ENCODE measurements around the gene DYNLT2B. TPM values are rescaled to one million over a fixed set of nuclear protein-coding genes. Genes with fewer than 3 reads are reported as not detected.
"Not testable (repeated sequence)": the region's sequence is repeated elsewhere in the genome, so short reads cannot be mapped to it uniquely, and the experiment has no call there.

The DYNLT2B gene
- total and polyA plus RNA-seq, 12 donors, result 2.1 to 8.1 (median 4.2) TPM

- no peak overlapping the region for H3K27ac ChIP-seq
- TF ChIP-seq, protein P1, sequence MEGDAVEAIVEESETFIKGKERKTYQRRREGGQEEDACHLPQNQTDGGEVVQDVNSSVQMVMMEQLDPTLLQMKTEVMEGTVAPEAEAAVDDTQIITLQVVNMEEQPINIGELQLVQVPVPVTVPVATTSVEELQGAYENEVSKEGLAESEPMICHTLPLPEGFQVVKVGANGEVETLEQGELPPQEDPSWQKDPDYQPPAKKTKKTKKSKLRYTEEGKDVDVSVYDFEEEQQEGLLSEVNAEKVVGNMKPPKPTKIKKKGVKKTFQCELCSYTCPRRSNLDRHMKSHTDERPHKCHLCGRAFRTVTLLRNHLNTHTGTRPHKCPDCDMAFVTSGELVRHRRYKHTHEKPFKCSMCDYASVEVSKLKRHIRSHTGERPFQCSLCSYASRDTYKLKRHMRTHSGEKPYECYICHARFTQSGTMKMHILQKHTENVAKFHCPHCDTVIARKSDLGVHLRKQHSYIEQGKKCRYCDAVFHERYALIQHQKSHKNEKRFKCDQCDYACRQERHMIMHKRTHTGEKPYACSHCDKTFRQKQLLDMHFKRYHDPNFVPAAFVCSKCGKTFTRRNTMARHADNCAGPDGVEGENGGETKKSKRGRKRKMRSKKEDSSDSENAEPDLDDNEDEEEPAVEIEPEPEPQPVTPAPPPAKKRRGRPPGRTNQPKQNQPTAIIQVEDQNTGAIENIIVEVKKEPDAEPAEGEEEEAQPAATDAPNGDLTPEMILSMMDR (IDR thresholded peaks at IDR 0.05), result no peak
- intact Hi-C loops (cut with DNase I), result loop anchor here in 6 of 10 donors (5.0 to 10.0 kb wide), 3 partner anchors 263 to 270 kb away; partner anchors contain the start of gene SMCO1 (in 4 of the 6)
- H3K4me3 ChIP-seq, result no peak overlapping the region
- WGBS, 2 donors, result 98% methylated on average over 16 of the region's 16 CpGs
- peaks cover 0 to 4% (median 0%) of the 10 kb centered on the region in 9 donors for H3K4me1 ChIP-seq
- H3K36me3 ChIP-seq, result peaks cover 0 to 74% (median 29%) of the 10 kb centered on the region in 9 donors
- no peaks in the 10 kb centered on the region for H3K9me3 ChIP-seq
- no peaks in the 10 kb centered on the region for H3K27me3 ChIP-seq
- DNase-seq (no peak), ATAC-seq (peak in 2 of 8 donors; percentile 14 to 66)
Measured at GRCh38 chr3:196251918-196252317, 66.1 kb downstream of the DYNLT2B start.

GRCh38 chr3:196246612-196247308, 71.3 kb downstream of the DYNLT2B start:
- H3K36me3 ChIP-seq, result peaks cover 0 to 63% (median 32%) of the 10 kb centered on the region in 9 donors

DNA sequence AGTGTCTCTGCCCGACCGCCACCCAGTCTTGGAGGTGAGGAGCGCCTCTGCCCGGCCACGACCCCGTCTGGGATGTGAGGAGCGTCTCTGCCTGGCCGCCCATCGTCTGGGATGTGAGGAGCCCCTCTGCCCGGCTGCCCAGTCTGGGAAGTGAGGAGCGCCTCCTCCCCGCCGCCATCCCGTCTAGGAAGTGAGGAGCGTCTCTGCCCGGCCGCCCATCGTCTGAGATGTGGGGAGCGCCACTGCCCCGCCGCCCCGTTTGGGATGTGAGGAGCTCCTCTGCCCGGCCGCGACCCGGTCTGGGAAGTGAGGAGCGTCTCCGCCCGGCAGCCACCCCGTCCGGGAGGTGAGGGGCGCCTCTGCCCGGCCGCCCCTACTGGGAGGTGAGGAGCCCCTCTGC, 73.9 kb downstream of the DYNLT2B start:
- intact Hi-C loops (cut with DNase I), result loop anchor here in 1 of 10 donors (10.0 kb wide), 1 partner anchor 281 kb away; no protein-coding TSS in a partner anchor
- H3K27me3 ChIP-seq, ATAC-seq, H3K4me1 ChIP-seq, H3K4me3 ChIP-seq, H3K9me3 ChIP-seq, DNase-seq, H3K27ac ChIP-seq: not testable (repeated sequence)
- 97 to 98% methylated on average over 31 to 34 of the region's 34 CpGs for WGBS, 2 donors
- peaks cover 0 to 86% (median 51%) of the 10 kb centered on the region in 9 donors for H3K36me3 ChIP-seq

More at GRCh38 chr3:196246612-196247308, 71.3 kb downstream of the DYNLT2B start:
- ATAC-seq (no peak), DNase-seq (no peak)
- intact Hi-C loops (cut with DNase I), result loop anchor here in 1 of 10 donors (10.0 kb wide), 1 partner anchor 278 kb away; no protein-coding TSS in a partner anchor
- H3K4me3 ChIP-seq, result no peak overlapping the region
- no peaks in the 10 kb centered on the region for H3K9me3 ChIP-seq
- peak overlapping the region in 1 of 10 donors; percentile 10 for H3K27ac ChIP-seq
- peaks cover 0 to 3% (median 0%) of the 10 kb centered on the region in 9 donors for H3K4me1 ChIP-seq
- TF ChIP-seq, protein P1 (IDR thresholded peaks at IDR 0.05), result no peak
- no peaks in the 10 kb centered on the region for H3K27me3 ChIP-seq
- 89 to 94% methylated on average over 12 to 13 of the region's 13 CpGs for WGBS, 2 donors

GRCh38 chr3:196241704-196242103, 76.3 kb downstream of the DYNLT2B start:
- 85 to 90% methylated on average over 8 of the region's 8 CpGs for WGBS, 2 donors
- Histone ChIP-seq H3K27ac (no peak overlapping the region), H3K4me3 (no peak overlapping the region), H3K36me3 (peaks cover 0 to 86% (median 66%) of the 10 kb centered on the region in 9 donors), H3K4me1 (peaks cover 0 to 3% (median 0%) of the 10 kb centered on the region in 9 donors), H3K27me3 (no peaks in the 10 kb centered on the region), H3K9me3 (no peaks in the 10 kb centered on the region)
- TF ChIP-seq, protein P1 (IDR thresholded peaks at IDR 0.05), result no peak
- intact Hi-C loops (cut with DNase I), result loop anchor here in 1 of 10 donors (10.0 kb wide), 1 partner anchor 283 kb away; no protein-coding TSS in a partner anchor
- DNase-seq, result no peak
- ATAC-seq, result no peak

Other genes with a start within 250 kb of the DYNLT2B start
- 100 to 1,000 TPM in 5 of 10 donors, 10 to 100 TPM in 5; 58.8 to 300 (median 104) TPM for gene TFRC, start 236.2 kb downstream of the DYNLT2B start, total RNA-seq
- gene TFRC, start 236.2 kb downstream of the DYNLT2B start, polyA plus RNA-seq, result 10 to 100 TPM; 25.7 to 40.5 TPM
- gene ZDHHC19, start 106.8 kb downstream of the DYNLT2B start, total RNA-seq, result 1 to 10 TPM in 1 of 10 donors, under 1 TPM in 1, not detected in 8; 0.77 to 1.3 TPM
- gene ZDHHC19, start 106.8 kb downstream of the DYNLT2B start, polyA plus RNA-seq, result under 1 TPM in 1 of 2 donors, not detected in 1; 0.19 TPM
- gene SLC51A, start 101.7 kb downstream of the DYNLT2B start, total RNA-seq, result under 1 TPM in 3 of 10 donors, not detected in 7; 0.29 to 0.53 (median 0.52) TPM
- 1 to 10 TPM in 1 of 2 donors, under 1 TPM in 1; 0.23 to 1.0 TPM for gene SLC51A, start 101.7 kb downstream of the DYNLT2B start, polyA plus RNA-seq
- gene PCYT1A, start 30.5 kb downstream of the DYNLT2B start, total RNA-seq, result 100 to 1,000 TPM in 8 of 10 donors, 10 to 100 TPM in 2; 93.8 to 121 (median 106) TPM
- 10 to 100 TPM; 21.0 to 34.7 TPM for gene PCYT1A, start 30.5 kb downstream of the DYNLT2B start, polyA plus RNA-seq
- gene TM4SF19, start 20.1 kb upstream of the DYNLT2B start, total RNA-seq, result 1 to 10 TPM in 1 of 10 donors, not detected in 9; 1.9 TPM
- under 1 TPM in 1 of 2 donors, not detected in 1; 0.10 TPM for gene TM4SF19, start 20.1 kb upstream of the DYNLT2B start, polyA plus RNA-seq
- gene UBXN7, start 114.2 kb upstream of the DYNLT2B start, total RNA-seq, result 10 to 100 TPM; 25.2 to 41.7 (median 32.5) TPM
- gene UBXN7, start 114.2 kb upstream of the DYNLT2B start, polyA plus RNA-seq, result 10 to 100 TPM in 1 of 2 donors, 1 to 10 TPM in 1; 2.0 to 14.5 TPM
- 10 to 100 TPM; 16.0 to 32.8 (median 21.1) TPM for gene RNF168, start 185.5 kb upstream of the DYNLT2B start, total RNA-seq
- 10 to 100 TPM in 1 of 2 donors, 1 to 10 TPM in 1; 6.4 to 11.4 TPM for gene RNF168, start 185.5 kb upstream of the DYNLT2B start, polyA plus RNA-seq
- gene SMCO1, start 197.1 kb upstream of the DYNLT2B start, total RNA-seq, result 100 to 1,000 TPM in 2 of 10 donors, 10 to 100 TPM in 8; 18.7 to 143 (median 58.8) TPM
- gene SMCO1, start 197.1 kb upstream of the DYNLT2B start, polyA plus RNA-seq, result 10 to 100 TPM in 1 of 2 donors, 1 to 10 TPM in 1; 3.2 to 88.8 TPM